Astrocyte (in vitro differentiated cells and primary cell): ENCODE results near the gene ADH5.

Source experiments
- EZH2 ChIP-seq: IDR thresholded peaks from 2 replicates; pipeline ENCODE4 v1.6.1; 2012; ENCODE audit warnings: mild to moderate bottlenecking, low read length, inconsistent platforms; ENCODE audit not compliant: insufficient read depth
- TF ChIP-seq, protein P1 (sequence below): IDR thresholded peaks from 2 replicates; pipeline ENCODE4 v1.5.1; 2011; ENCODE audit warnings: low read depth, mild to moderate bottlenecking, inconsistent platforms, low read length, moderate library complexity; ENCODE audit not compliant: insufficient read depth

DNA sequence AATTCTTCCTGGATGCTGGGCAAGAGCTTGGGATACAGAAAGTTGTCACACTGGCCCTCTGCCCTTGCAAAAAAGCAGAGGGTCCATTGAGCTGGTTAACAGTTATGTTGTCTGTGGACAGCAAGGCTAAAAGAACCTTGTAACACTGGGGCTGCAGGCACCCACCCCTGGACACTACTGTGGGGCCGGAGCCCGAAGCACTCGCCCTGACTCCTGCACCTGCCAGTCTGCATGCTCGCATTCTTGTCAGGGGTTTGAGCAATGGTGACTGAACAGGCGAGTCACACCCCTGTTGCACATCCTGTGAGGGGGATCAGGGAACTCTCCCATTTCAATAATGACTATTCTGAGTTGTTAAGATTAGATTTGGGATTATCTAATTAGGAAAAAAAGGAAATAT lies 31.9 kb upstream of the ADH5 start:
- TF ChIP-seq, protein P1, sequence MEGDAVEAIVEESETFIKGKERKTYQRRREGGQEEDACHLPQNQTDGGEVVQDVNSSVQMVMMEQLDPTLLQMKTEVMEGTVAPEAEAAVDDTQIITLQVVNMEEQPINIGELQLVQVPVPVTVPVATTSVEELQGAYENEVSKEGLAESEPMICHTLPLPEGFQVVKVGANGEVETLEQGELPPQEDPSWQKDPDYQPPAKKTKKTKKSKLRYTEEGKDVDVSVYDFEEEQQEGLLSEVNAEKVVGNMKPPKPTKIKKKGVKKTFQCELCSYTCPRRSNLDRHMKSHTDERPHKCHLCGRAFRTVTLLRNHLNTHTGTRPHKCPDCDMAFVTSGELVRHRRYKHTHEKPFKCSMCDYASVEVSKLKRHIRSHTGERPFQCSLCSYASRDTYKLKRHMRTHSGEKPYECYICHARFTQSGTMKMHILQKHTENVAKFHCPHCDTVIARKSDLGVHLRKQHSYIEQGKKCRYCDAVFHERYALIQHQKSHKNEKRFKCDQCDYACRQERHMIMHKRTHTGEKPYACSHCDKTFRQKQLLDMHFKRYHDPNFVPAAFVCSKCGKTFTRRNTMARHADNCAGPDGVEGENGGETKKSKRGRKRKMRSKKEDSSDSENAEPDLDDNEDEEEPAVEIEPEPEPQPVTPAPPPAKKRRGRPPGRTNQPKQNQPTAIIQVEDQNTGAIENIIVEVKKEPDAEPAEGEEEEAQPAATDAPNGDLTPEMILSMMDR, result no peak
- no peak for TF ChIP-seq EZH2
